T-helper 2 cell treated with Interferon-gamma antibody and Interleukin-4, amounts not matched to agents 100 ng/mL and 5 ng/mL, for 36 hours (primary cell): ENCODE results near the gene PNMT. TPM values are rescaled to one million over a fixed set of nuclear protein-coding genes. Genes with fewer than 3 reads are reported as not detected.
"Not testable (repeated sequence)": the region's sequence is repeated elsewhere in the genome, so short reads cannot be mapped to it uniquely, and the experiment has no call there.

Experiments used
- intact Hi-C: fragments of 100-400 bp; cut with micrococcal nuclease; formaldehyde crosslinking; loops from one replicate; pipeline ENCODE4 v1.15.1; 2023
- total RNA-seq: library from RNA; stranded (reverse); gene quantifications from 2 replicates; pipeline ENCODE4 v1.2.3, GENCODE V29; 2022

The PNMT gene
- total RNA-seq, 1 donor from 2014 or later = not detected

DNA sequence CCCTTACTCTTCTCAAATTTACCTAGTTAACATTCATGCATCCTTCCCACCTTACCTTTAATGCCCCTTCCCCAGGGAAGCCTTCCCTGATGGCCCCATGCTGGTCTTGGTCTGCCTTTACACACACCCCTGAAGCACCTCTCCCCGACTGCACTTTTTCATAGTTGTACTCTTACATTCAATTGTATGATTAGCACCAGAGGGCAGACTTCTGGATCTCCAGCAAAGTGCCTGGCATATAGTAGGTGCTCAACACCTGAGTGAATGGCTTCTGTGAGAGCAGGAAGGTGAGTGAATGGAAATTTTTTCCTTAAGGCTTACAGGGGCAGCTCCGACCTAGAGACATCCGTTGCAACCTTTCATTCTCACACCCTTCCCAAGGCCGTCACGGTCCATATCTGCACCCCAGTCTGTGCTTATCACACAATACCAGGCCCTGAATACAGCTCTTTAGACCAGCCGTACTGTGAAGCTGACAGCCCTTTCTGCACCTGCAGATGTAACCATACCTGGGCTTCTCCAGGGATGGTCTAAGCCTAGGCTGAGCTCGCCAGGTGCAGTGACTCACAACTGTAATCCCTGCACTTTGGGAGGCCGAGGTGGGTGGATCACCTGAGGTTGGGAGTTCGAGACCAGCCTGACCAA lies 15.2 kb downstream of the PNMT start:
- intact Hi-C loops = no loop called here

DNA sequence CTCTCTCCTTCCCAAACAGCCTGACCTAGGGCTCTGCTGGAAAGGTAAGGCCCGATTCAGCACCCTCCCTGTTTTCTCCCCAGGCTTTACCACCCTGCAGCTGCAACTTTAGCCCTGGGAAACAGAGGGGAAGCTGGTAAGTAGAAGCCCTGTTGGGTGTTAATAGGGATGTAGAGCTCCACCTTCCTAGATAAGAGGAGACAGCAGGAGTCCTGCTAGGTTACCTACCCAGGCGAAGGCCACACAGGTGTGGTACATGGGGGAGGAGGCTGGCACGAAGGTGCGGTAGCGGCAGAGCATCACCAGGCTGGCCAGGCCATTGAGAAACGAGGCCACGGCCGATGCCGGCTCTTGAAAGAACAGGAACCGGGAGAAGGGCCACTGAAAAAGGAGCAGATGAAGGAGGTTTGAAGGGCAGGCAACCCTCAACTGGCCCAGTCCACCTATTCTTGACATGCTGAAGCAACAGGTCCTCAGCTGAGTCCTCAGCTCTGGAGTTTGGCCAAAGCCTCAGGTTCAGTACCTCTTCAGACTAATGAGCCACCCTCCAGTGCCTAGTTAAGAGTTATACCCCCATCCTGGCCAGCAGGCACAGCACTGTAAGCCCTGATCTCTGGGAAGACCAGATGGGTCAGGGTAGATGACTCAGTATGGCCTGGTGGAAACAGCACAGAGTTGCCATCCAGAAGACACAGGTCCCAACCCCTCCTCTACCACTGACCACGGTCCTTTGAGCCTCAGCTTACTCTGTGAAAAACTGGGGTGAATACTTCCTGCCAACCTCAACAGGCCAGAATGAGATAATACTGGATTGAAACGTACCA lies 16.3 kb downstream of the PNMT start:
- intact Hi-C loops = loop anchor here (5.0 kb wide), 1 partner anchor 47 kb away; the partner anchor contains the start of gene STARD3

DNA sequence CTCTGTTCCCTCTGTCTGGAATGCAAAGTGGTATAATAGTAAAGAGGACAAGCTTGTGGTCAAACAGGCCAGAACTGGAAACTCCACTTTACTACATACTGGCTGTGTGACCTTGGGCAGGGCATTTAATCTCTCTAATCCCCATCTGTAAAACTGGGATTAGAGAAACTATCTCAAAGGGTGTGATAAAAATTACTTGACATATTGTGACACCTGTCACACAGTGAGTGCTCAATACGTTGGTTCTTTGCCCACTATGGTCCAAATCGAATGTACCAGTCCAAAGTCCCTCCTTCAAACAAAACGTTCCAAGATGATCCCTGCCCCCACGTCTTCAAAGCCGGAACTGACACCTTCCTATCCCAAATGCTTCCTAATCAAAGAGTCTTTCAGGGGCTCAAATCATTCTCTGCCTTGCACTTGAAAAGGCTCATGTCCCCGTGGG lies 18.9 kb downstream of the PNMT start:
- intact Hi-C loops = loop anchor here (5.0 kb wide), 1 partner anchor 50 kb away; the partner anchor contains the start of gene STARD3

DNA sequence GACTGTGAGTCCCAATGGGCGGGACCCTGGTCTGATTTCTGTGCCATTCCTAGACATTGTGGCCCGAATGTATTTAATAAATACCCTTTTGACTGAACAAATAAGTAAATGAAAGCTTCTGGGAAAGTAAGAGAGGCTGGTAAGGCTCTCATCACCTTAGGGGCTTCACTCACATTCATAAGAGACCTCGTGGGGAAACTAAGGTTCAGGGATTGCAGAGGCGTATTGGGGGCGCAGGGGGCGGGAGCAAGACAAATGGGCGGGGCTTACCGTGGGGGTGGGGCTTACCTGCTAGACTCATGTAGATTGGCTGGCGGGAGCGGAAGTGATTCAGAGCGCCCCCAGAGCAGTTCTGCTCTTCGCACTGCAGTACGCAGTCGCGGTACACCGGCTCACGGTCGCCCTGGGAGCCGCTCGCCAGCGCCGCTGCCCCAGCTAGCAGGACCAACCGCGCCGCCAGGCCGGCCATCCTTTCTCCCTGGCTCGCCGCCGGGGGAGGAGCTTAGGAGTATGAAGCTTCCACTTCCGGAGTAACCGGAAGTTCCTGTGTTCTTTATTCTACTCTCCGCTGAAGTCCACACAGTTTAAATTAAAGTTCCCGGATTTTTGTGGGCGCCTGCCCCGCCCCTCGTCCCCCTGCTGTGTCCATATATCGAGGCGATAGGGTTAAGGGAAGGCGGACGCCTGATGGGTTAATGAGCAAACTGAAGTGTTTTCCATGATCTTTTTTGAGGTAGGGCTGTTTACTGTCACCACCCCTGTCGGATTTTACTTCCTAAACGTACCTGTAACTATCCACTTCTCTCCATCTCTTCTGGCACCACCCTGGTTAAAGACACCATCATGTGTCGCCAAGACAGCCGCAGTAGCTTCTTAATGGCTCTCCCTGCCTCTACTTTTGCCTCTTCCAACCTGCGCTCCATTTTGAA lies 19.6 kb downstream of the PNMT start, which contains the start of gene PGAP3:
Gene PGAP3, minus strand, starts transcription at position 512 of the 929 bp plus-strand sequence. Its CDS starts 43 bp downstream, at position 469.
- intact Hi-C loops = loop anchor here (1.0 to 5.0 kb wide), 2 partner anchors 42 to 51 kb away; partner anchors contain the start of genes MIEN1 and STARD3

DNA sequence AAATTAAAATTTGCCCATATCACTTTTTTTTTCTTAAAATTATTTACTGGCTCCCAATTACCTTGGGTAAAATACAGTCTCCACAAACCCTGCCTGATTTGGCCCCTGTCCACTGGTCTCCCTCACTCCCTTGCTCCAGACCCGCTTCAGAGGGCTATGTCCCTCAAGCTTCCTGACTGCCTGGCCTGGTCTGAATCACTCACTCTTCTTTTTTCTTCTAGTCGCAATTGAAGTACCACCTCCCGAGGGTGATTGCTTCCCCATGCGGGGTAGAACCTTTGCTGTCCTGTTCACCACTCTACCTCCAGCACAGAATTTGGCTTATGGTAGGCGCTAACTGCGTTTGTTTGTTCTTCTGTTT lies 20.2 kb downstream of the PNMT start:
- intact Hi-C loops = loop anchor here (1.0 to 5.0 kb wide), 2 partner anchors 42 to 51 kb away; partner anchors contain the start of genes MIEN1 and STARD3

DNA sequence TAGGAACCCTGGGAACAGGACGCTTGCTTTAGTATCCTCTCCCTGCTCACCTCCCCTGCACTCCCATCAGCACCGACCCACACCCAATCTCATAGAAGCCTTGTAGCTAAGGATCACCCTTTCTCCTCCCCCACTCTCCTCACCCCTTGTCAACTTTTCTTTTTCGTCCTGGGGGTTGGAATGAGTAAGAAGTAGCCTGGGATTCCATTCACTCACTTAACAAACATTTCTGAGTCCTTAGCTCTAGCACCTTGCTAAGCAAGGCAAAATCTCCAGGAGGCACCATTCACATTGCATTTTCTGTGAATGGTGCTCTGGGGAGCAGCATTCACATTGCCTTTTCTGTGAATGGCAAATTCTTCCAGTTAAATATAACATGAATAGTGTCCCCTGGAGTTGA lies 20.7 kb downstream of the PNMT start:
- intact Hi-C loops = loop anchor here (1.0 to 5.0 kb wide), 2 partner anchors 41 to 52 kb away; partner anchors contain the start of genes MIEN1 and STARD3

DNA sequence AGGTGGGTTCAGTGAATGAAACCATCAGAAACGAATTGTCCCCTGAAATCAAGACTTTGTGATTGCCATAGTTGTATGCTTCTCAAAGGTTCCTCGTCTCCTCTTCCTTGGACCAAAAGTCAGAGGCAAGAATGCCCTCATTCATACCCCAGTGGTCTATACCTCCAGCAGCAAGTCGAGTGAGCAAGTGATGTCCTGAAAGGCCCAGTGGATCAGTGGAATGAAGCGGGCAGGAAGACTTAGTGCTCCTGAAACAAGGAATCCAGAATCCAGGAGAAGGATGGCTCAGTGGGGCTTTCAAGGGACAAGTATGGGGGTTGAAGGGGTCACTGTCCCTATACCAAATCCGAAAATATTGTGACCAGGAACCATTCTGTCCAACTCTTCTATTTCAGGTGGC lies 26.3 kb downstream of the PNMT start:
- intact Hi-C loops = no loop called here

DNA sequence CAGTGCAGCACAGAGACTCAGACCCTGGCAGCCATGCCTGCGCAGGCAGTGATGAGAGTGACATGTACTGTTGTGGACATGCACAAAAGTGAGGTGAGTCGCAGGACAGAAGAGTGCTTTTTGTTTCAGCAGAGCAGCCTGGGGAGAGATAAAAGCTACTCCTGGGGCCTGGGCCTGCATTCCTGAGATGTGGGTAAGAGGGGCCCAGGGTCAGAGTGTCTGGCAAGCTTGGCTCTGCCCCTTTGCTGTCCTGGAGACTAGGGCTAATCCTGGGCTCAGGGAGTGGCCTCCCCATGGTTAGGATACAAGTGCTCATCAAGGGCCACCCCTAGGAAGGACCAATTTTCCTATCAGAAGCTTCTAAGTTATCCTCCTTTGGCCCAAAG lies 26.8 kb downstream of the PNMT start:
- intact Hi-C loops = no loop called here

DNA sequence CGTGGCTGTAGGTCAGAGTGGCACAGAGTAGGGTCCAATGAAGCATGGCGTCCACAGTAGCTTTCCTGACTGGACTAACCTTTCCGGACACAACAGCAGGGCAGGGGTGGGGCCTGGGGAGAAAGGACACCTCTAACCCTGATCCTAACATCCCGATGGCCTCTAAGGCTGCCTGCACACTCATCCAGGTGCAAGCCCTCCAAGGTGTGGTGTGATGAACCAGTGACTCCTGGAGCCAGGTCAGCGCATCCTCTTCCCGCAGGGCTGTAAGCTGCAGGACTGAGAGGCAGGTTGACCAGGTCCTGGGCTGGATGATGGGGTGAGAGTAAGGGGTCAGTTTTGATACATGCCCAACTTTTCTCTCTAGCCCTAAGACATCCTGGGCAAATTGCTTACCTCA lies 28.5 kb downstream of the PNMT start:
- intact Hi-C loops = no loop called here

DNA sequence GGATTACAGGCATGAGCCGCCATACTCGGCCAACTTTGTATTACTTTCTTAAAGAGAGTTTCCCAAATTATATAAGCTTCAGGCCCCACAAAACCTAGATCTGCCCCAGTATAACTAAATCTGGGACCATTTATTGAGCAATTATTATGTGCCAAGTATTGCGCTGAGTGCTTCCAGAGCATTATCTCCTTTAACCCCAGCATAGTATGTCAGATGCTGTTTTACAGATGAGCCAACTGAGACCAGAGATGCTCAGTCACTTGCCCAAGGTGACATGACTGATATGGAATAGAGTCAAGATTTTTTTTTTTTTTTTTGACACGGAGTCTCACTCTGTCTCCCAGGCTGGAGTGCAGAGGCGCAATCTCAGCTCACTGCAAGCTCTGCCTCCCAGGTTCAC lies 29.7 kb downstream of the PNMT start:
- intact Hi-C loops = no loop called here

DNA sequence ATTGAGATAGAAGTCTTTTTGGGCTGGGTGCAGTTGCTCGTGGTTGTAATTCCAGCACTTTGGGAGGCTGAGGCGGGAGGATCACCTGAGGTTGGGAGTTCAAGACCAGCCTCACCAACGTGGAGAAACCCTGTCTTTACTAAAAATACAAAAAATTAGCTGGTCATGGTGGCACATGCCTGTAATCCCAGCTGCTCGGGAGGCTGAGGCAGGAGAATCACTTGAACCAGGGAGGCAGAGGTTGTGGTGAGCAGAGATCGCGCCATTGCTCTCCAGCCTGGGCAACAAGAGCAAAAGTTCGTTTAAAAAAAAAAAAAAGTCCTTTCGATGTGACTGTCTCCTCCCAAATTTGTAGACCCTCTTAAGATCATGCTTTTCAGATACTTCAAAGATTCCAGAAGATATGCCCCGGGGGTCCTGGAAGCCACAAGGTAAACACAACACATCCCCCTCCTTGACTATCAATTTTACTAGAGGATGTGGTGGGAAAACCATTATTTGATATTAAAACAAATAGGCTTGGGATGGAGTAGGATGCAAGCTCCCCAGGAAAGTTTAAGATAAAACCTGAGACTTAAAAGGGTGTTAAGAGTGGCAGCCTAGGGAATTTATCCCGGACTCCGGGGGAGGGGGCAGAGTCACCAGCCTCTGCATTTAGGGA lies 31.0 kb downstream of the PNMT start:
- intact Hi-C loops = not testable (repeated sequence)

DNA sequence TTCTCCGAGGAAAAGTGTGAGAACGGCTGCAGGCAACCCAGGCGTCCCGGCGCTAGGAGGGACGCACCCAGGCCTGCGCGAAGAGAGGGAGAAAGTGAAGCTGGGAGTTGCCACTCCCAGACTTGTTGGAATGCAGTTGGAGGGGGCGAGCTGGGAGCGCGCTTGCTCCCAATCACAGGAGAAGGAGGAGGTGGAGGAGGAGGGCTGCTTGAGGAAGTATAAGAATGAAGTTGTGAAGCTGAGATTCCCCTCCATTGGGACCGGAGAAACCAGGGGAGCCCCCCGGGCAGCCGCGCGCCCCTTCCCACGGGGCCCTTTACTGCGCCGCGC lies 31.5 kb downstream of the PNMT start, which contains the start of gene ERBB2:
Gene ERBB2, plus strand, starts transcription at position 247 of the 330 bp plus-strand sequence. CDS start 175 bp downstream, outside the sequence.
- intact Hi-C loops = no loop called here

DNA sequence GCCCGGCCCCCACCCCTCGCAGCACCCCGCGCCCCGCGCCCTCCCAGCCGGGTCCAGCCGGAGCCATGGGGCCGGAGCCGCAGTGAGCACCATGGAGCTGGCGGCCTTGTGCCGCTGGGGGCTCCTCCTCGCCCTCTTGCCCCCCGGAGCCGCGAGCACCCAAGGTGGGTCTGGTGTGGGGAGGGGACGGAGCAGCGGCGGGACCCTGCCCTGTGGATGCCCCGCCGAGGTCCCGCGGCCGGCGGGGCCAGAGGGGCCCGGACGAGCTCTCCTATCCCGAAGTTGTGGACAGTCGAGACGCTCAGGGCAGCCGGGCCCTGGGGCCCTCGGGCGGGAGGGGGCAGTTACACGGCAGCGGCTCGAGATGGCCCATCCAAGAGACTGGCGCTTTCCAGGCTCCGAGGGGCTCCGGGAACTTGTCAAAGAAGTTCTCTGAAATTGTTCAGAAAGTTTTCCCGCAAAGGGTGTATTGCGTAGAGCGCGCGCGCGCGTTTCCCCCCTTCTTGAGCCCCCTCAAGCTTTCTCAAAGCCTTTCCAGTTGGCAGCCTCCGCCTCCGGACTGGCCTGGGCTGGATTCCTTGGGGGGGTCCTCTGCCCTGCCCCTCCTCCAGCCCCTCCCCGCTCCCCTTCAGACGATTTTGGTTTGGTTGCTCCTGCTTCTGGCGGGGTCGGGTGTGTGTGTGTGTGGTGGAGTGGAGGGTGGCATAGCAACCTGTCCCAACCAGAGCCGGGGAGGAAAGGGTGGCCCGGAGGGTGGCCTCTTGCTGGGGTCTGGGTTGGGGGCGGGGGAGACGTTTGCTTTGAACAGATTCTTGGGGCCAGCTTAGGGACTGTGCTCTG lies 32.1 kb downstream of the PNMT start:
- intact Hi-C loops = no loop called here

DNA sequence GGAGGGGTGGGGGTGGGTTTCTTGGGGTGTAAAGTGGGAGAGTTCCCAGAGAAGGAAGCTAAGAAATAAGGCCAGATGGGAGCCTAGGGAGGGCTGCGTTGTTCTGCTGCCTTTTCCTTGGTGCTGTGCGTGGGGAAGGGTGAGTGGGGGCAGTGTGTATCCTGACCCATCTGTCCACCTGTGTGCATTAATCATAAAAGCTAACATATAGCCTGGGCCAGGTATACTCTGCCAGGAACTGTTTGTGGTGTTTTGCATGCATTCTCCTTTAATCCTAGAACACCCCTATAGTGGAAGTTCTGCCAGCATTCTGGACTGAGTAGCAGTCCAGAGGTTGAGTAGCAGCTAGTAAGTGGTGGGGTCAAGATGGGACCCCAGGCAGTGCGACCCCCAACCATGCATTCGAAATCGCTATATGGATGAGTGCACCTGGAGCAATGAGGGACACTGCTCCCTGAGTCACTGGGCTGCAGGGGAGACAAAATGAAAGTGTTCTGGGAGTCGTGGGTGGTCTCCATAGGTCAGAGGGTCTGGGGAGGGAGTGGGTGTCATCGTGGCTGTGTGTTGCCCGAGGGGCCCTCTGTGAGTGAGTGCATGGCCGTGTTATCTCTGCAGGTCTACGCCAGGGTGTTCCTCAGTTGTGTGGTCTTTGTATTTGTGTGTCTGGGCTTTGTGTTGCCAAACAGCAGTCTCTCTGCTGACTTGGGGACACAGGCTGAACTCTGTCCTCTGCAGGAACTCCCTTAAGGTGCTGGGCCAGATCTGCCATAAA lies 32.9 kb downstream of the PNMT start:
- intact Hi-C loops = no loop called here

DNA sequence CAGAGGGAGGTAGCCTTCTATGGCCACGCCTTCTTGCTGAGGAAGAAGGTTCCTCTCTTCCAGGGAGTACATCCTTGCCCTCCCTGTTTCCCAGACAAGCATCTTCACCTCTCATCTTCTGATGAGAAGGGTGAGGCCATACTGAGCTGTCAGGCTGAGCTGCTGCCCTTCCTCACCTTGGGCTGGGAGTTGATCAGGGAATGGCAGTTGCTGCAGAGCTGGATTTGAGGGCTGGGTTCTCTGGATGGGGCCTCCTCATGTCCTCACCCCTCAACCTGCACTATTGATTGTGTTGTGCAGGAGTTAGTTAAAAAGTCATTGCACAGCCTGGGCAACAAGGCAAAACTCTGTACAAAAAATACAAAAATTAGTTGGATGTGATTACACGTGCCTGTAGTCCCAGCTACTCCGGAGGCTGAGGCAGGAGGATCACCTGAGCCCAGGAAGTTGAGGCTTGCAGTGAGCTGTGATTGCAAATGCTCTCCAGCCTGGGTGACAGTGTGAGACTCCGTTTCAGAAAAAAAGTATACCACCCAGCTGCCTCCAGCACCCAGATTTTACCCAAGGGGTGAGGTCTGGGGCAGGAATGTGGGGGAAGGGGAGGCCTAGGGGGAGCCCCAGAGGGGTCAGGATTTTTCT lies 33.6 kb downstream of the PNMT start:
- intact Hi-C loops = no loop called here

DNA sequence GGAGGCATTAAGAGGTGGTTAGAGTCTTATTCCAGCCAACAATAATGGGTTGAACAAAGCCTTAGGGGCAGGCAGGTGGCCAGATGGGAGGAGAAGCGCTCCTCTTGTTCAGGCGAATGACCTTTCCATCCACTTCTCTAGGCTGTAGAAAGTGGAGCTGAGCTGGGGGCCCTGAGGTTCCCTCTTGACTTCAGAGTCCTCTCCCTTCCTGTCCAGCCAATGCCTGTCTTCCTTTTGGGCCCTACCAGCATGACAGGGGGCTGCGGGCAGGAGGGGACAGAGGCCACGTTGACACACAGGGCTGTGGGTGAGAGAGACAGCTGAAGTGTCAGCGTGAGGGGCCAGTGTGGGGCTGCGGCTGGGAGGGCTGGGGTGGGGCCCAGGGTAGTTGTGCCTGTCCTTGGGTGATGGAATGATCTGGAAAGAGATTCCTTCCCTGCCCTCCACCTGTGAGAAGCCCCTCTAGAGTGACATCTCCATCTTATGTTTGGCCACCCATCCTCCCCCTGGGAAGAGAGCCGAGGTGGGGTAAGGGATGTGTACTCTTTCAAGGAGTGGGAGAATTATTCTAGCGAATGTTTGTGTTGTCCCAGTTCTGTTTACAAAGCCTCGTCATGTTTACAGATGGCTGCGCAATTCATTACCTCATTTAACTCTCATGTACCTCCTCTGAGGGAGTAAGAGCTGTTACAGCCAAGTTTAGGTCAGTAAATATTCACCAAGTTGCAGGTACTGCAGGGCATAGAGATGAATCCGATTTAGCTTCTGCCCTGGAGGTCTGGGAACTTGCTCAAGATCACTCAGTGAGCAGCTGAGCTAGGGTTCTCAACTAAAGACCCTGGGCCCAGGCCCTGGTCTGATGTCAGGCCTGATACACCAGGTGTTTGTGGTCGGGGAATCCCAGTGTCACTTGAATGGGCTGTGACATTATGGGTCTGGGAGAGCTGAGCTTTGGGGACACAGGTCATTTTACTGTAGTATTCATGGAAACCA lies 34.9 kb downstream of the PNMT start:
- intact Hi-C loops = no loop called here

DNA sequence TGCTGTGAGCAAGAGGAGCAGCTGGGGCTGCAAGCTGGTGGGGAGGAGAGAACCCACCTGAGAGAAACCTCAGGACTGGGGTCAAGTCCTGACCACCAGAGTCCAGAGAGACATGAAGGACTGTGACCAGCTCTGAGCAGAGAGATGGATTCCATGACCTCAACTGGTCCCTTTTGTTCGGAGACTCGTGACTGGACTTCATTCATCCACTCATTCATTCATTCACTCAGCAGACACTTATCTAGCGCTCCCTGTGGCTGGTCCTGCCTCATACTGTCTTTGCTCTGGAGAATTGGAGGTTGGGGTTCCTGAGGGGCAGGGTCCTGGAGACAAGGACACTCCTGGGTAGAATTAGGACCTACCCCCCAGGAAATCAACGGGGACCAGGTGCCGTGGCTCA lies 35.7 kb downstream of the PNMT start:
- intact Hi-C loops = no loop called here
